OCI-LY3 (cell line): ENCODE results near the gene DQX1.

ENCODE experiments used
- EZH2phosphoT487 ChIP-seq: fragments of 200-600 bp; shearing (Covaris generic); IDR thresholded peaks from 2 replicates; pipeline ENCODE4 v1.6.1; 2018; ENCODE audit warnings: antibody characterized with exemption, mixed run types, low read depth
- TF ChIP-seq, protein P1 (sequence below): fragments of 200-600, 300-600 bp; sonication (generic); IDR thresholded peaks from 2 replicates; pipeline ENCODE4 v1.5.1; 2014; ENCODE audit warnings: antibody characterized with exemption, low read length, low read depth

DNA sequence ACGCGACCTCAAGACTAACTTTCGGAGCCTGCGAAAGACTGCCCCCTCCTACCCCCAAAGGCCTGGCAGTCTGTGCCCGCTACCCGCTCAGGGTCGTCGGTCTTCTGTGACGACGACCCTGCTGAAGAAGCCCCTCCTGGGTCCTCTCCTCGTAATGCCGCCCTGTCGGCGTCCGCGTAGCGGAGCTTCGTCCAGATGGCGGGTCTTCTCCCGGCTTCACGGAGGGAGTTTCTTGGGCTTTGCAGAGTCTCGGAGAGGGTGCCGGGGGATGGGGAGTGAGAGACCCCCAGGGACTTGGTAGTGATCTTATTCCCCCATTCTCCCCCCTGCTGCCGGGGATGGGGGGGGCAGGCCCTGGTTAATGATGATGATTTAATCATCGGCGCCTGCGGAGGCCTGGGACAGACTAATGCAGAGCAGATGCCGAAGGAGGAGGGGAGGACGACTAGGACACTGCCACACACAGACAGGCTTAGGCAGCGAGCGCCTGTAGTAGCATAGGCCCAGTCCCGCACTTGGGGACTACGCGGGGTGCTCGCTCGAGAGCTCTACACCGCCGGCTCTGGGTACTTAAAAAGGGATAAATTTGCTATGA is 18.0 kb downstream of the DQX1 start:
- TF ChIP-seq, protein P1, sequence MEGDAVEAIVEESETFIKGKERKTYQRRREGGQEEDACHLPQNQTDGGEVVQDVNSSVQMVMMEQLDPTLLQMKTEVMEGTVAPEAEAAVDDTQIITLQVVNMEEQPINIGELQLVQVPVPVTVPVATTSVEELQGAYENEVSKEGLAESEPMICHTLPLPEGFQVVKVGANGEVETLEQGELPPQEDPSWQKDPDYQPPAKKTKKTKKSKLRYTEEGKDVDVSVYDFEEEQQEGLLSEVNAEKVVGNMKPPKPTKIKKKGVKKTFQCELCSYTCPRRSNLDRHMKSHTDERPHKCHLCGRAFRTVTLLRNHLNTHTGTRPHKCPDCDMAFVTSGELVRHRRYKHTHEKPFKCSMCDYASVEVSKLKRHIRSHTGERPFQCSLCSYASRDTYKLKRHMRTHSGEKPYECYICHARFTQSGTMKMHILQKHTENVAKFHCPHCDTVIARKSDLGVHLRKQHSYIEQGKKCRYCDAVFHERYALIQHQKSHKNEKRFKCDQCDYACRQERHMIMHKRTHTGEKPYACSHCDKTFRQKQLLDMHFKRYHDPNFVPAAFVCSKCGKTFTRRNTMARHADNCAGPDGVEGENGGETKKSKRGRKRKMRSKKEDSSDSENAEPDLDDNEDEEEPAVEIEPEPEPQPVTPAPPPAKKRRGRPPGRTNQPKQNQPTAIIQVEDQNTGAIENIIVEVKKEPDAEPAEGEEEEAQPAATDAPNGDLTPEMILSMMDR, result no peak
- no peak for TF ChIP-seq EZH2phosphoT487
